Measurements from ENCODE around the gene SLC6A12.

The SLC6A12 gene

GRCh38 chr12:234891-235415 is 21.0 kb upstream of the SLC6A12 start:
- no peak for DNase-seq (ENCODE audit: low read depth in 2 of 2)

- no peak for DNase-seq (ENCODE audit: low read depth in 2 of 2)
Measured at GRCh38 chr12:234019-234418, 20.1 kb upstream of the SLC6A12 start.

- no peak for DNase-seq (ENCODE audit: low read depth in 2 of 2)
Measured at GRCh38 chr12:233615-233968, 19.6 kb upstream of the SLC6A12 start.

- DNase-seq (ENCODE audit: low read depth in 2 of 2): no peak
Measured at GRCh38 chr12:232731-233614, 19.0 kb upstream of the SLC6A12 start.

- no peak for DNase-seq (ENCODE audit: low read depth in 2 of 2)
Measured at GRCh38 chr12:230925-231671, 17.1 kb upstream of the SLC6A12 start.

GRCh38 chr12:229441-230191 is 15.7 kb upstream of the SLC6A12 start:
- no peak for DNase-seq (ENCODE audit: low read depth in 2 of 2)

GRCh38 chr12:228846-229200 is 14.9 kb upstream of the SLC6A12 start:
- DNase-seq (ENCODE audit: low read depth in 2 of 2): no peak

- no peak for DNase-seq (ENCODE audit: low read depth in 2 of 2)
Measured at GRCh38 chr12:227923-228845, 14.2 kb upstream of the SLC6A12 start.

- no peak for DNase-seq (ENCODE audit: low read depth in 2 of 2)
Measured at GRCh38 chr12:227286-227915, 13.4 kb upstream of the SLC6A12 start.

- no peak for DNase-seq (ENCODE audit: low read depth in 2 of 2)
Measured at GRCh38 chr12:226401-226800, 12.4 kb upstream of the SLC6A12 start.

- no peak for DNase-seq (ENCODE audit: low read depth in 2 of 2)
Measured at GRCh38 chr12:225012-225411, 11.1 kb upstream of the SLC6A12 start.

- no peak for DNase-seq (ENCODE audit: low read depth in 2 of 2)
Measured at GRCh38 chr12:224330-224729, 10.4 kb upstream of the SLC6A12 start.

- no peak for DNase-seq (ENCODE audit: low read depth in 2 of 2)
Measured at GRCh38 chr12:223841-224240, 9.9 kb upstream of the SLC6A12 start.

- DNase-seq (ENCODE audit: low read depth in 2 of 2): no peak
Measured at GRCh38 chr12:221736-222135, 7.8 kb upstream of the SLC6A12 start.

GRCh38 chr12:220946-221550 is 7.1 kb upstream of the SLC6A12 start:
- DNase-seq (ENCODE audit: low read depth in 2 of 2): no peak

GRCh38 chr12:220491-220890 is 6.5 kb upstream of the SLC6A12 start:
- DNase-seq (ENCODE audit: low read depth in 2 of 2): no peak

- peak; percentile 5 to 14 for DNase-seq (ENCODE audit: low read depth in 2 of 2)
Measured at GRCh38 chr12:219891-220352, 6.0 kb upstream of the SLC6A12 start.

- no peak for DNase-seq (ENCODE audit: low read depth in 2 of 2)
Measured at GRCh38 chr12:218728-219590, 5.0 kb upstream of the SLC6A12 start.

GRCh38 chr12:218221-218620 is 4.3 kb upstream of the SLC6A12 start:
- no peak for DNase-seq (ENCODE audit: low read depth in 2 of 2)
